Epithelial cell of prostate (primary cell): ENCODE results near the gene AFP.

Experiments used
- DNase-seq: peaks from one replicate; pipeline ENCODE4 v3.0.0-alpha.2; 2011; ENCODE audit warnings: low read depth, low spot score
- H3K27ac ChIP-seq: fragments of 450-650 bp; 2 replicates; pipeline ENCODE4 v1.5.1; 2017; ENCODE audit warnings: mild to moderate bottlenecking

AFP gene

GRCh38 chr4:73436674-73437557 is 895 bp downstream of the AFP start:
- DNase-seq, result no peak
- no peak overlapping the region for H3K27ac ChIP-seq

- DNase-seq, result no peak
- H3K27ac ChIP-seq, result no peak overlapping the region
Observed at GRCh38 chr4:73437558-73437956, 1.5 kb downstream of the AFP start.

GRCh38 chr4:73438048-73438447 is 2.0 kb downstream of the AFP start:
- H3K27ac ChIP-seq, result no peak overlapping the region
- no peak for DNase-seq

GRCh38 chr4:73438582-73439215 is 2.7 kb downstream of the AFP start:
- no peak overlapping the region for H3K27ac ChIP-seq
- no peak for DNase-seq

GRCh38 chr4:73439445-73439844 is 3.4 kb downstream of the AFP start:
- H3K27ac ChIP-seq, result no peak overlapping the region
- no peak for DNase-seq

GRCh38 chr4:73439991-73440390 is 4.0 kb downstream of the AFP start:
- DNase-seq, result no peak
- no peak overlapping the region for H3K27ac ChIP-seq

GRCh38 chr4:73440653-73441052 is 4.6 kb downstream of the AFP start:
- no peak for DNase-seq
- no peak overlapping the region for H3K27ac ChIP-seq

- no peak for DNase-seq
- no peak overlapping the region for H3K27ac ChIP-seq
Observed at GRCh38 chr4:73442275-73442674, 6.3 kb downstream of the AFP start.

GRCh38 chr4:73443224-73443623 is 7.2 kb downstream of the AFP start:
- no peak overlapping the region for H3K27ac ChIP-seq
- DNase-seq, result no peak

GRCh38 chr4:73445383-73446335 is 9.6 kb downstream of the AFP start:
- no peak for DNase-seq

GRCh38 chr4:73446336-73446938 is 10.4 kb downstream of the AFP start:
- H3K27ac ChIP-seq, result no peak overlapping the region
- no peak for DNase-seq

More at GRCh38 chr4:73445383-73446335, 9.6 kb downstream of the AFP start:
- no peak overlapping the region for H3K27ac ChIP-seq

GRCh38 chr4:73447671-73448070 is 11.7 kb downstream of the AFP start:
- DNase-seq, result no peak

GRCh38 chr4:73448448-73449203 is 12.6 kb downstream of the AFP start:
- H3K27ac ChIP-seq, result no peak overlapping the region
- DNase-seq, result no peak

More at GRCh38 chr4:73447671-73448070, 11.7 kb downstream of the AFP start:
- H3K27ac ChIP-seq, result no peak overlapping the region

GRCh38 chr4:73450398-73451004 is 14.5 kb downstream of the AFP start:
- DNase-seq, result peak; percentile 26
- peak overlapping the region; percentile 79 for H3K27ac ChIP-seq

GRCh38 chr4:73451404-73451803 is 15.4 kb downstream of the AFP start:
- DNase-seq, result no peak
- H3K27ac ChIP-seq, result no peak overlapping the region

- no peak overlapping the region for H3K27ac ChIP-seq
- no peak for DNase-seq
Observed at GRCh38 chr4:73451981-73452747, 16.1 kb downstream of the AFP start.

- DNase-seq, result no peak
- no peak overlapping the region for H3K27ac ChIP-seq
Observed at GRCh38 chr4:73452953-73453700, 17.1 kb downstream of the AFP start.

GRCh38 chr4:73453701-73454005 is 17.6 kb downstream of the AFP start:
- no peak for DNase-seq
- H3K27ac ChIP-seq, result no peak overlapping the region
